GM18502 (cell line): ENCODE data around the gene ST8SIA2.

ENCODE experiments used
- ATAC-seq: cut with Tn5 transposase; IDR thresholded peaks from one replicate; pipeline ENCODE4 v1.9.1; 2021; ENCODE audit warnings: mild to moderate bottlenecking; ENCODE audit not compliant: unreplicated experiment, poor library complexity

Gene ST8SIA2

GRCh38 chr15:92394309-92395097, 822 bp downstream of the ST8SIA2 start:
- no peak for ATAC-seq

GRCh38 chr15:92395098-92395635, 1.5 kb downstream of the ST8SIA2 start:
- no peak for ATAC-seq

- no peak for ATAC-seq
Observed at GRCh38 chr15:92399271-92399950, 5.7 kb downstream of the ST8SIA2 start.

- ATAC-seq = no peak
Observed at GRCh38 chr15:92400573-92400972, 6.9 kb downstream of the ST8SIA2 start.

- no peak for ATAC-seq
Observed at GRCh38 chr15:92400980-92401787, 7.5 kb downstream of the ST8SIA2 start.

- no peak for ATAC-seq
Observed at GRCh38 chr15:92402751-92403150, 9.1 kb downstream of the ST8SIA2 start.

- no peak for ATAC-seq
Observed at GRCh38 chr15:92405942-92406341, 12.3 kb downstream of the ST8SIA2 start.

GRCh38 chr15:92407321-92407720, 13.6 kb downstream of the ST8SIA2 start:
- ATAC-seq = no peak

- ATAC-seq = no peak
Observed at GRCh38 chr15:92407916-92408315, 14.2 kb downstream of the ST8SIA2 start.

- no peak for ATAC-seq
Observed at GRCh38 chr15:92409006-92409405, 15.3 kb downstream of the ST8SIA2 start.

GRCh38 chr15:92409521-92409920, 15.8 kb downstream of the ST8SIA2 start:
- ATAC-seq = no peak

GRCh38 chr15:92410537-92410936, 16.9 kb downstream of the ST8SIA2 start:
- no peak for ATAC-seq

- ATAC-seq = no peak
Observed at GRCh38 chr15:92411256-92411655, 17.6 kb downstream of the ST8SIA2 start.

- ATAC-seq = no peak
Observed at GRCh38 chr15:92413510-92413909, 19.8 kb downstream of the ST8SIA2 start.

- ATAC-seq = no peak
Observed at GRCh38 chr15:92415639-92416297, 22.1 kb downstream of the ST8SIA2 start.

GRCh38 chr15:92416557-92416956, 22.9 kb downstream of the ST8SIA2 start:
- no peak for ATAC-seq

- ATAC-seq = no peak
Observed at GRCh38 chr15:92417716-92418115, 24.0 kb downstream of the ST8SIA2 start.

- no peak for ATAC-seq
Observed at GRCh38 chr15:92418864-92419263, 25.2 kb downstream of the ST8SIA2 start.

- ATAC-seq = no peak
Observed at GRCh38 chr15:92421976-92422375, 28.3 kb downstream of the ST8SIA2 start.

GRCh38 chr15:92425578-92426225, 32.0 kb downstream of the ST8SIA2 start:
- ATAC-seq = no peak
